ENCODE measurements around the gene ABCC11.
A peak's percentile ranks its signal among the peaks of the same experiment; 100 is the strongest.

ABCC11 gene

DNA sequence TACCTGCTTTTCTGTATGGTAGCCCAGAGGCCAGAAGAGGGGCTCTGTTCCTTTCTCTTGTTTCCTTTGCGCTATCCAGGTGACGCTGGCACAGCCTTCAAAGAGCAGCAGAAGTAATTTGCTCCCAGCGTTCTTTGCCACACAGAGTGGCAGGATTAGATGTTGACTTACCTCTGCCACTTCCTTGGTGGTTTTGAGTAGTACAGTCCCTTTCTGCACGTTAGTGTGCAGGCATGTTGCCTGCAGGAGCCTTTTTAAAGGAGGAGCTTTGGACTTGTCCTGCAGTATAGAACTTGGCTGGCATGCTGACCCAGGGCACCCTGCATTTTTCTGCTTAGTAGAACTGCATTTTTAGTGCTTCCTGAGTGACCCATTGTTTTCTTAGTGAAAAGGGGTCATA, at the start of gene ABCC11:
Gene ABCC11 (minus strand): TSS at position 229 of the 400 bp plus-strand sequence. CDS start 15,618 bp downstream, outside the sequence.
- no peak for DNase-seq

- no peak for DNase-seq
Measured at GRCh38 chr16:48295488-48296281, 48.3 kb upstream of the ABCC11 start.

- DNase-seq = no peak
Measured at GRCh38 chr16:48294724-48295123, 47.4 kb upstream of the ABCC11 start.

GRCh38 chr16:48292452-48292851, 45.1 kb upstream of the ABCC11 start:
- no peak for DNase-seq

- no peak for DNase-seq
Measured at GRCh38 chr16:48291754-48292153, 44.4 kb upstream of the ABCC11 start.

DNA sequence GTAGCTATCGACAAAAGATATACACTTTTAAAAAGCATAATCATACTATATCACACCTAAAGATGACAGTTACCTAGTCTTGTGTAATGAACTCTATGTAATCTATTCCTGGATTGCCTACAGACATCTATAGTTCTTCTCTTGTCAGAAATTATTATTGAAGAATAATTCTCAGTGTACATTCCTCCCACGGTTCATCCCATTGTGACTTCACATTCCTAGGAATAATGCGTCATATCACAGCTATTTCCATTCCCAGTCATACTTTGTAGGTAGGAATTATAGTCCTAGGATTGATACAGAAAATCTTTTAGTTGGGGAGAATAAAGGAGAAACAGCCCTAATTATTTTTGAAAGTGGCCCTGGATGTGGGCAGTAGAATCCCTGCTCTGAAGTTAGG, 44.0 kb upstream of the ABCC11 start:
- no peak for DNase-seq

GRCh38 chr16:48287239-48287638, 39.9 kb upstream of the ABCC11 start:
- no peak for DNase-seq

DNA sequence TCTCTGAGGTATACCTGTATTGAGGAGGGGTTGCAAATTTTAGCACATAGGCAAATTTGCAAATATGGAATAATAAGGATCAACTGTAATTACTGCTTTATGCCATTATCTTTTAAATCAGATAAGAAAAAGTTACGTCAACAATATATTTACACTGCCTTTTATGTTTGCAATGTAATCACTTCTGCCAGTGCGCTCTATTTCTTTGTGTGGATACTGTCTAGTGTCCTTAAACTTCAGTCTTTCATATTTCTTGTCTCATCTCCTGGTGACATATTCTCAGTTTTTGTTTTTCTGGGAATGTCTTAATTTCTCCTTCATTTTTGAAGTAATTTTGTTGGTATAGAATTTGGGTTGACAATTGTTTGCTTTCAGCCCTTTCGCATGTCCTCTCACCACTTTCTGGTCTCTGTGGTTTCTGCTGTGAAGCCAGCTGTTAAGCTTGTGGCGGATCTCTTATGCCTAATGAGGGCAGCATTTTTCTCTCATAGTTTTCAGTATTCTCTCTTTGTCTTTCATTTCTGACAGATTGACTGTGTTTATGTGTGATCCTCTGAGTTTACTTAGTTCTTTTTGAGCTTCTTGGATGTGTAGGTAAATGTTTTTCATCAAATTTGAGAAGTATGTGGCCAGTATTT, 37.6 kb upstream of the ABCC11 start:
- no peak for DNase-seq

DNA sequence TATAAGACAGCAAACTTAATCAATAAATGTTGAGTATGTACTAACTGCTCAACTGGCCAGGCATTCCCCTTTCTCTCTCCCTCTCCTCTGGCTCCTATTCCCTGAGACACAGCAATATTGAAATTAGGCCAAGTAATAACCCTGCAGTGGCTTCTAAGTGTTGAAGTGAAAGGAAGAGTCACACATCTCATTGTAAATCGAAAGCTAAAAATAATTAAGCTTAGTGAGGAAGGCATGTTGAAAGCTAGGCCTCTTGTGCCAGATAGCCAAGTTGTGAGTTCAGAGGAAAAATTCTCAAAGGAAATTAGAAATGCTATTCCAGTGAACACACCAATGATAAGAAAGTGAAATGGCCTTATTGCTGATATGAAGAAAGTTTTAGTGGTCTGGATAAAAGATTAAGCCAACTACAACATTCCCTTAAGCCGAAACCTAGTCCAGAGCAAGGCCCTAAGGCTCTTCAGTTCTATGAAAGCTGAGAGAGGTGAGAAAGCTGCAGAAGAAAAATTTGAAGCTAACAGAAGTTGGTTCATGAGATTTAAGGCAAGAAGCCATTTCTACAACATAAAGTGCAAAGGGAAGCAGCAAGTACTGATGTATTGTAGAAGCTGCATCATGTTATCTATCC, 35.4 kb upstream of the ABCC11 start:
- no peak for DNase-seq

- no peak for DNase-seq
Measured at GRCh38 chr16:48280546-48280945, 33.2 kb upstream of the ABCC11 start.

GRCh38 chr16:48279199-48279598, 31.9 kb upstream of the ABCC11 start:
- no peak for DNase-seq

DNA sequence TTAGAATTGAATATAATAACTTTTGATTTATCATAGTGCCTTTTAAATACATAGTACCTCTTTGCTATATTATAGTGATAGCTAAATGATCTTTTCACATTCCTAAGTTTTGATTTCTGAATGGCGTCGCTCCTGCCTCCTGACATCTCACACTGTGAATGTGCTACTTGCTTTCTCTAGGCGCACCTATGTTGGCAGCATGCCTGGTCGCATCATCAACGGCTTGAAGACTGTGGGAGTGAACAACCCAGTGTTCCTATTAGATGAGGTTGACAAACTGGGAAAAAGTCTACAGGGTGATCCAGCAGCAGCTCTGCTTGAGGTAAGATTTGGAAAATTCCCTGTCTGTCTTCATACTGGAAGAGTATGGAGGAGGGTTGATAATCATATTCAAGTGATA, 29.8 kb upstream of the ABCC11 start:
- DNase-seq = peak in 10 of 56 donors; percentile 2 to 22 (median 12)

GRCh38 chr16:48276102-48276501, 28.8 kb upstream of the ABCC11 start:
- DNase-seq = peak in 26 of 56 donors; percentile 1 to 71 (median 24)

DNA sequence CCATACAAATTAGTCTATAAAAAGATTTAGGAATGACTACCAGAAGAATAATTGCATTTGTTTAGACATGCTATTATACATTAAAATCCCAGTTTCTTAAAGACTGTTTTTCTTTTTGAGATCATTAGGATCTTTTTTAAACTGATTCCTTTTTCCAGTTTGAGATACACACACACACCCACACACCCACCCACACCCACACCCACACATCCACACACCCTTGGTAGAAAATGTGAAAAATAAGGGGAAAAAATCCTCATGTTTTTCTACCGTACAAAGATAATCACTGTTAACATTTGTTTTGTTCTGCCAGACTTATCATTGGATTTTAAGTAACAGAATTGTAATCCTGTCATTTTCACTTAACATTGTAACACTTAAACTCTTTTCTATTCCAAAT, 27.1 kb upstream of the ABCC11 start:
- DNase-seq = no peak

DNA sequence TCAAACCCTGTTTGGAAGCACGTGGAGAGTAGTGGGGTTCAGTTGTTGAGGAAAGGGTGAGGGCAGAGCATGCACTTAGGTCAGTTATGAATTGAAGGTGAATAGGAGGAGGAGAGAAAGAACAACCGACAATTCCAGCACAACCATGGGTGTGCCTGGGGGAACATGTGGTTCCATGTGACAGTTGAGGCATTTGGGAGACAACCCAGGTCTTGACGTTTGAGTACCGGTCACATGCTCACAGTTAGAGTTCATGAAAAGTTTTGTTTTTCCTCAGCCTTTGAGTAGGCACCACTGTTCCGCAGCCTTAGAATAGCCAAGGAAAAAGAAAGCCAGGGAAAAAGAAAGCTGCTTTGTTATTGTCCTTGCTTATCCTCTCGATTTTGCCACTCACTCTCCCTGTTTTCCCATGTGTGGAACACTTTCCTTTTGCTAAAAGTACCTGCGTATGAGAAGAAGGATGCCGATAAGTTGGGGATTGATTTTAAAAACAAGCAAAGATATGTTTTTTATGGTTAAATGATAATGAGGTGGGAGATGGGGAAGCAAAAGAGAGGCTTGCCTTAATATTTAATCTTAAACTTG, 25.6 kb upstream of the ABCC11 start:
- peak in 32 of 56 donors; percentile 4 to 71 (median 24) for DNase-seq

DNA sequence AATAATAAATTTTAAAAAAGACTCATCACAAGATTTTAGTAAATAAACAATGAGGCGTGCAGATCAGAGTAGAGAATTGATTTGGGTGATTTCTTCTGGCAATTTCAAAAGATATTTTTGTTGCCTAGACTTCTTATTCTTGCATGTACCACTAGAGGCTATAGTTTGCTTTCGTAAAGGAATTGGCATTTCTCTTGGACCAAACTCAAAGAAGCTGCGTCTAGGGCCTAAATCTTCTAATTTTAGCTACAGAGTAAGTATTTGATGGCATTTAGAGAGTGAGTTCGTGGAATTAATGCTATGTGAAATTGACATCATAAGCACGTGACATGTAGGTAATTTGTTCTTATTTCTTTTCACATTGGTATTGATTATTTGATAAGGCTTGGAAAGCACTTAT, 24.4 kb upstream of the ABCC11 start:
- no peak for DNase-seq

GRCh38 chr16:48269011-48269410, 21.7 kb upstream of the ABCC11 start:
- no peak for DNase-seq

- DNase-seq = no peak
Measured at GRCh38 chr16:48262631-48263030, 15.3 kb upstream of the ABCC11 start.

GRCh38 chr16:48261569-48261968, 14.2 kb upstream of the ABCC11 start:
- no peak for DNase-seq

DNA sequence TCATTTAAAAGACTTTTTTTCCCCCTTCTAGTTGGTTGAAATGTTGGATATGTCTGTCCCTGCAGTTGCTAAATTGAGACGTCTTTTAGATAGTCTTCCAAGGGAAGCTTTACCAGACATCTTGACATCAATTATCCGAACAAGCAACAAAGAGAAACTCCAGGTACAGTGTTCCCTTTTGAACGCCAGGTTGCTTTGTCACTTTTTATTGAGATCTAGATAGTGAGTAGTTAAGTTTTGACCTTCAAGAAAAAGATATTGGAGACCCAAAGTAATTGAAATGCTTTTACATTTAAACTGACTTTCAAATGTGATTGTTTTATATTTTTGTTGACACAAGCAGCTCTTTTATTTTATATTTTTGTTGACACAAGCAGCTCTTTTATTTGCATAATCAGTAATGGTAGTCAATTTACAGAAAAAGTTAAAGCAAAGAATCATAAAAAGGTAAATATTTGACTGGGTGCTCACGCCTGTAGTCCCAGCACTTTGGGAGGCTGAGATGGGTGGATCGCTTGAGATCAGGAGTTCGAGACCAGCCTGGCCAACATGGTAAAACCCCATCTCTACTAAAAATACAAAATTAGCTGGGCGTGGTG, 9.3 kb upstream of the ABCC11 start:
- no peak for DNase-seq

GRCh38 chr16:48252013-48252412, 4.7 kb upstream of the ABCC11 start:
- DNase-seq = no peak

All from amygdala (tissue), 56 donors.